ENCODE results near the gene ACTN2.

Gene ACTN2

GRCh38 chr1:236785477-236785876 lies 99.2 kb downstream of the ACTN2 start:
- DNase-seq: no peak

GRCh38 chr1:236786453-236786852 lies 100.2 kb downstream of the ACTN2 start:
- DNase-seq: no peak

- DNase-seq: no peak
Observed at GRCh38 chr1:236794585-236795034, 108.3 kb downstream of the ACTN2 start.

- DNase-seq: peak; percentile 98
Observed at GRCh38 chr1:236795035-236795756, 108.9 kb downstream of the ACTN2 start, which contains the start of gene MTR. Gene MTR, plus strand, starts transcription at chr1:236795292. Its CDS starts 412 bp downstream, at chr1:236795704.

GRCh38 chr1:236795757-236796667 lies 109.7 kb downstream of the ACTN2 start:
- DNase-seq: peak; percentile 42

- no peak for DNase-seq
Observed at GRCh38 chr1:236799001-236799400, 112.7 kb downstream of the ACTN2 start.

GRCh38 chr1:236800002-236800620 lies 113.8 kb downstream of the ACTN2 start:
- DNase-seq: no peak

GRCh38 chr1:236800623-236801022 lies 114.3 kb downstream of the ACTN2 start:
- DNase-seq: no peak

GRCh38 chr1:236802264-236802663 lies 116.0 kb downstream of the ACTN2 start:
- no peak for DNase-seq

GRCh38 chr1:236806634-236807033 lies 120.3 kb downstream of the ACTN2 start:
- DNase-seq: no peak

- DNase-seq: no peak
Observed at GRCh38 chr1:236808005-236808404, 121.7 kb downstream of the ACTN2 start.

GRCh38 chr1:236808564-236809130 lies 122.3 kb downstream of the ACTN2 start:
- no peak for DNase-seq

- DNase-seq: no peak
Observed at GRCh38 chr1:236809148-236809547, 122.8 kb downstream of the ACTN2 start.

GRCh38 chr1:236810018-236810417 lies 123.7 kb downstream of the ACTN2 start:
- peak; percentile 12 for DNase-seq

GRCh38 chr1:236812334-236813030 lies 126.2 kb downstream of the ACTN2 start:
- no peak for DNase-seq

Data from HCEC 1CT (cell line).